Measurements from ENCODE around the gene HRH2. TPM values are rescaled to one million over a fixed set of nuclear protein-coding genes. Genes with fewer than 3 reads are reported as not detected.
A peak's percentile ranks its signal among the peaks of the same experiment; 100 is the strongest.
"Not testable (repeated sequence)": the region's sequence is repeated elsewhere in the genome, so short reads cannot be mapped to it uniquely, and the experiment has no call there.

The HRH2 gene
- total and polyA plus RNA-seq, 4 experiments from 2014 or later, result 0.63 to 5.2 (median 4.1) TPM

DNA sequence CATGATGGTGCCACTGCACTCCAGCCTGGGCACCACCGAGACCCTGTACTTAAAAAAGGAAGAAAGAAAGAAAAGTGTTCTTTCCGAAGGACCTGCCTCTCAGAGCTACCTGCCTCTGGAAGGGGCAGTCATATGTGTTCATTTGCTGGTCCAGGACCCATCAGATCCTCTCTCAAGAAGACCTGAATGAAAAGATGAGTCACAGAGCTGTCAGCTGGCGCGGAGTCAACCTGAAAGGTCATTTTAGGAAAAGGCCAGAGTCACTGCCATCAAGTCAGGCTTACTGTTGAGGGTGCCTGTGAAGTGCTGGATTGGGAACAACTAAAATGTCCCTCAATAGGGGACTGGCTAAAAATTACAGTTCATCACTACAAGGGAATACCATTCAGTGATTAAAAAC lies 14.9 kb upstream of the HRH2 start:
- peaks cover 11 to 25% (median 14%) of the 10 kb centered on the region in 4 donors for H3K4me1 Mint-ChIP-seq
- ChIA-PET POLR2A (ENCODE audit: partially characterized antibody) (no interaction called here), CTCF (ENCODE audit: partially characterized antibody) (interaction anchor here (0.7 kb wide), 1 partner anchor 21 kb away, joined by 3 read pairs; no protein-coding TSS in a partner anchor)
- intact Hi-C loops (cut with micrococcal nuclease), result no loop called here
- no peaks in the 10 kb centered on the region for H3K27me3 ChIP-seq (ENCODE audit: insufficient read depth, low read length)
- H3K4me1 ChIP-seq (ENCODE audit: insufficient read depth, low read length), result peaks cover 16% of the 10 kb centered on the region
- no peaks in the 10 kb centered on the region for H3K36me3 Mint-ChIP-seq
- no peak overlapping the region for H3K4me3 ChIP-seq (ENCODE audit: low read length in 2 of 2)
- H3K27ac ChIP-seq (ENCODE audit: low read depth, low read length), result no peak overlapping the region
- H3K27me3 Mint-ChIP-seq, result no peaks in the 10 kb centered on the region
- no peak overlapping the region for H3K27ac Mint-ChIP-seq
- no peaks in the 10 kb centered on the region for H3K9me3 ChIP-seq (ENCODE audit: control insufficient read depth in 1 of 2, low read length in 2 of 2)
- no peaks in the 10 kb centered on the region for H3K36me3 ChIP-seq (ENCODE audit: insufficient read depth, low read length)
- H3K4me3 Mint-ChIP-seq, result no peak overlapping the region
- peaks cover 0 to 8% (median 0%) of the 10 kb centered on the region in 8 donors for H3K9me3 Mint-ChIP-seq
- DNase-seq, result no peak

DNA sequence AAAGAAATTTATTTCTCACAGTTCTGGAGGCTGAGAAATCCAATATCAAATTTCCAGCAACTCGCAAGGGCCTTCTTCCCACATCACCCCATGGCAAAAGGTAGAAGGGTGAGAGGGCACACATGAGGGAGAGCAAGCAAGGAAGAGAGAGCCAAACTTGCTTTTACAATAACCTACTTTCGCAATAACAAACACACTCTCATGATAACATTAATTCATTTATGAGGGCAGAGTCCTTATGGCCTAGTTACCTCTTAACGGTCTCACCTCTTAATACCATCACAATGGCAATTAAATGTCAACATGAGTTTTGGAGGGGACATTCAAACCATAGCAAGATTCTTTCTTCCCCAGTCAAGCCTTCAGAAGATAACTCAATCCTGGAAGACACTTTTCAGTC lies 11.6 kb upstream of the HRH2 start:
- peaks cover 17% of the 10 kb centered on the region for H3K4me1 ChIP-seq (ENCODE audit: insufficient read depth, low read length)
- Mint-ChIP-seq H3K9me3 (peaks cover 0 to 22% (median 16%) of the 10 kb centered on the region in 8 donors), H3K27ac (peak overlapping the region in 1 of 7 donors; percentile 41), H3K27me3 (no peaks in the 10 kb centered on the region), H3K36me3 (peaks cover 3% of the 10 kb centered on the region in 2 donors), H3K4me3 (no peak overlapping the region), H3K4me1 (peaks cover 13 to 28% (median 18%) of the 10 kb centered on the region in 4 donors)
- no peak for DNase-seq
- H3K4me3 ChIP-seq (ENCODE audit: low read length in 2 of 2), result no peak overlapping the region
- no peaks in the 10 kb centered on the region for H3K36me3 ChIP-seq (ENCODE audit: insufficient read depth, low read length)
- POLR2A ChIA-PET (ENCODE audit: partially characterized antibody), result no interaction called here
- no peaks in the 10 kb centered on the region for H3K27me3 ChIP-seq (ENCODE audit: insufficient read depth, low read length)
- peaks cover 7 to 8% of the 10 kb centered on the region in 2 donors for H3K9me3 ChIP-seq (ENCODE audit: control insufficient read depth in 1 of 2, low read length in 2 of 2)
- CTCF ChIA-PET (ENCODE audit: partially characterized antibody), result interaction anchor here (3.3 kb wide), 1 partner anchor 112 kb away, joined by 10 read pairs; no protein-coding TSS in a partner anchor
- intact Hi-C loops (cut with micrococcal nuclease), result no loop called here
- no peak overlapping the region for H3K27ac ChIP-seq (ENCODE audit: low read depth, low read length)

DNA sequence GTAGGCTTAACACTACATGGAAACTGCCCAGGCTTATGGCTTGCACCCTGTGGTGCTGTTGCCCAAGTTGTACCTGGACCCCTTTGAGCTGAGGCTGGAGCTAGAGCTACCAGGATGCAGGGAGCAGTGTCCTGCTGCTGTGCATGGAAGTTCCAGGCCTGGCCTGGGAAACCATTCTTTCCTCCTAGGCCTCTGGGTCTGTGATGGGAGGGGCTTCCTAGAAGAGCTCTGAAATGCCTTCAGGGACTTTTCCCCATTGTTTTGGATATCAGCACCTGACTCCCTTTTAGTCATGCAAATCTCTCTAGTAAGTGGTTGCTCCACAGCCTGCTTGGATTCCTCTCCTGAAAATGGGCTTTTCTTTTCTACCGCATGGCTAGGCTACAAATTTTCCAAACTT lies 7.9 kb upstream of the HRH2 start:
- H3K27me3 ChIP-seq (ENCODE audit: insufficient read depth, low read length), result no peaks in the 10 kb centered on the region
- ChIA-PET CTCF (ENCODE audit: partially characterized antibody) (interaction anchor here (0.6 to 2.2 kb wide), 3 partner anchors 47 to 521 kb away, joined by 3 to 15 read pairs (median 7); no protein-coding TSS in a partner anchor), POLR2A (ENCODE audit: partially characterized antibody) (no interaction called here)
- no peak overlapping the region for H3K27ac ChIP-seq (ENCODE audit: low read depth, low read length)
- intact Hi-C loops (cut with micrococcal nuclease), result no loop called here
- no peak for DNase-seq
- H3K9me3 Mint-ChIP-seq, result peaks cover 0 to 24% (median 16%) of the 10 kb centered on the region in 8 donors
- H3K4me3 Mint-ChIP-seq, result no peak overlapping the region
- no peaks in the 10 kb centered on the region for H3K27me3 Mint-ChIP-seq
- H3K4me3 ChIP-seq (ENCODE audit: low read length in 2 of 2), result no peak overlapping the region
- peaks cover 54% of the 10 kb centered on the region for H3K4me1 ChIP-seq (ENCODE audit: insufficient read depth, low read length)
- H3K9me3 ChIP-seq (ENCODE audit: control insufficient read depth in 1 of 2, low read length in 2 of 2), result peaks cover 7 to 8% of the 10 kb centered on the region in 2 donors
- H3K4me1 Mint-ChIP-seq, result peaks cover 48 to 64% (median 55%) of the 10 kb centered on the region in 4 donors
- H3K27ac Mint-ChIP-seq, result peak overlapping the region in 2 of 7 donors; percentile 31 to 35
- peaks cover 3% of the 10 kb centered on the region in 2 donors for H3K36me3 Mint-ChIP-seq
- H3K36me3 ChIP-seq (ENCODE audit: insufficient read depth, low read length), result no peaks in the 10 kb centered on the region

- H3K27me3 ChIP-seq (ENCODE audit: insufficient read depth, low read length); H3K27ac ChIP-seq (ENCODE audit: low read depth, low read length); DNase-seq; H3K9me3 ChIP-seq (ENCODE audit: control insufficient read depth in 1 of 2, low read length in 2 of 2); H3K36me3 ChIP-seq (ENCODE audit: insufficient read depth, low read length); intact Hi-C loops (cut with micrococcal nuclease); H3K36me3 Mint-ChIP-seq; H3K27me3 Mint-ChIP-seq; H3K4me3 ChIP-seq (ENCODE audit: low read length in 2 of 2): not testable (repeated sequence)
- Mint-ChIP-seq H3K9me3 (peaks cover 0 to 24% (median 16%) of the 10 kb centered on the region in 8 donors), H3K4me3 (peak overlapping the region in 7 of 8 donors; percentile 40 to 87 (median 68)), H3K4me1 (peaks cover 55 to 70% (median 61%) of the 10 kb centered on the region in 4 donors), H3K27ac (peak overlapping the region; percentile 31 to 86 (median 77))
- CTCF ChIA-PET (ENCODE audit: partially characterized antibody), result interaction anchor here (0.6 to 2.2 kb wide), 5 partner anchors 42 to 520 kb away, joined by 3 to 15 read pairs (median 3); no protein-coding TSS in a partner anchor
- H3K4me1 ChIP-seq (ENCODE audit: insufficient read depth, low read length), result peaks cover 60% of the 10 kb centered on the region
- POLR2A ChIA-PET (ENCODE audit: partially characterized antibody), result interaction anchor here (0.8 kb wide), 1 partner anchor 15 kb away, joined by 3 read pairs; no protein-coding TSS in a partner anchor
Measured at GRCh38 chr5:175650430-175651205, 7.3 kb upstream of the HRH2 start.

GRCh38 chr5:175652741-175653663 lies 4.9 kb upstream of the HRH2 start:
- ChIA-PET POLR2A (ENCODE audit: partially characterized antibody) (interaction anchor here (0.7 to 1.9 kb wide), 5 partner anchors 8 to 174 kb away, joined by 3 to 11 read pairs (median 5); partner anchors contain the start of gene SFXN1), CTCF (ENCODE audit: partially characterized antibody) (interaction anchor here (0.8 to 2.1 kb wide), 5 partner anchors 28 to 134 kb away, joined by 3 to 15 read pairs (median 3); no protein-coding TSS in a partner anchor)
- H3K36me3 ChIP-seq (ENCODE audit: insufficient read depth, low read length), result no peaks in the 10 kb centered on the region
- H3K4me3 ChIP-seq (ENCODE audit: low read length in 2 of 2), result peak overlapping the region; percentile 3 to 23
- H3K36me3 Mint-ChIP-seq, result peaks cover 3 to 4% of the 10 kb centered on the region in 2 donors
- H3K27ac Mint-ChIP-seq, result peak overlapping the region; percentile 44 to 89 (median 86)
- peak; percentile 79 to 86 (median 81) for DNase-seq
- intact Hi-C loops (cut with micrococcal nuclease), result no loop called here
- H3K27me3 ChIP-seq (ENCODE audit: insufficient read depth, low read length), result no peaks in the 10 kb centered on the region
- H3K9me3 ChIP-seq (ENCODE audit: control insufficient read depth in 1 of 2, low read length in 2 of 2), result peaks cover 7 to 8% of the 10 kb centered on the region in 2 donors
- no peaks in the 10 kb centered on the region for H3K27me3 Mint-ChIP-seq
- H3K4me3 Mint-ChIP-seq, result peak overlapping the region; percentile 65 to 87 (median 77)
- H3K4me1 ChIP-seq (ENCODE audit: insufficient read depth, low read length), result peaks cover 81% of the 10 kb centered on the region
- peaks cover 0 to 24% (median 16%) of the 10 kb centered on the region in 8 donors for H3K9me3 Mint-ChIP-seq
- H3K27ac ChIP-seq (ENCODE audit: low read depth, low read length), result peak overlapping the region; percentile 29
- peaks cover 71 to 90% (median 81%) of the 10 kb centered on the region in 4 donors for H3K4me1 Mint-ChIP-seq

DNA sequence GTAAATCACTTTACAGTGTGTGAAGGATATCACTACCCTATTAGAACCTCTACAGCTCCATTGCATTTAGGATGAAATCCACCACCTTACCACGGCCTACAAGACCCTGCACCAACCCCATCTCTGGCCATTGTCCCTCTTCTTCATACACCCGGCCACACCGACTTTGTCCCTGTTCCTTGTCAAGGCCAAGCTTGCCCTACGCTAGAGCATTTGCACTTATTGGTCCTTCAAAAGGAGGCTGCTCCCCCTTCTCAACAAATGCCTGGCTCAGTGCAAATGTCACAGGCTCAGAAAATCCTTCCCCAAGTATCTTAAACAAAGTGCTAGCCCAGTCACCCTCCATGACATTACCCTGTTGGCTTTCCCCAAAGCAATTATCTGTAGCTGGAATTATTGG lies 4.1 kb upstream of the HRH2 start:
- Histone ChIP-seq H3K27ac (ENCODE audit: low read depth, low read length) (peak overlapping the region; percentile 7), H3K36me3 (ENCODE audit: insufficient read depth, low read length) (no peaks in the 10 kb centered on the region), H3K27me3 (ENCODE audit: insufficient read depth, low read length) (no peaks in the 10 kb centered on the region), H3K9me3 (ENCODE audit: control insufficient read depth in 1 of 2, low read length in 2 of 2) (peaks cover 7 to 8% of the 10 kb centered on the region in 2 donors), H3K4me1 (ENCODE audit: insufficient read depth, low read length) (peaks cover 85% of the 10 kb centered on the region), H3K4me3 (ENCODE audit: low read length in 2 of 2) (peak overlapping the region in 1 of 2 donors; percentile 23)
- Mint-ChIP-seq H3K4me1 (peaks cover 71 to 93% (median 83%) of the 10 kb centered on the region in 4 donors), H3K9me3 (peaks cover 0 to 20% (median 14%) of the 10 kb centered on the region in 8 donors), H3K27me3 (no peaks in the 10 kb centered on the region), H3K27ac (peak overlapping the region; percentile 44 to 89 (median 86)), H3K4me3 (peak overlapping the region; percentile 2 to 87 (median 77)), H3K36me3 (peaks cover 3 to 6% of the 10 kb centered on the region in 2 donors)
- POLR2A ChIA-PET (ENCODE audit: partially characterized antibody), result interaction anchor here (1.4 to 1.9 kb wide), 4 partner anchors 9 to 175 kb away, joined by 3 to 11 read pairs (median 6); partner anchors contain the start of gene SFXN1
- CTCF ChIA-PET (ENCODE audit: partially characterized antibody), result interaction anchor here (1.1 to 2.1 kb wide), 5 partner anchors 43 to 189 kb away, joined by 3 to 15 read pairs (median 3); no protein-coding TSS in a partner anchor
- intact Hi-C loops (cut with micrococcal nuclease), result no loop called here
- DNase-seq, result no peak
